Activated CD4-positive, CD25-positive, alpha-beta regulatory T cell treated with anti-CD3 and anti-CD28 coated beads, Interleukin-2, amount 50 U/mL, for 24 hours (primary cell): ENCODE measurements around the gene DLK1.

Experiments used
- ATAC-seq, 2 donors: fragments of 150-1000 bp; cut with Tn5 transposase; one replicate each; pipeline ENCODE4 v1.10.0; 2021; ENCODE audit warnings: mild to moderate bottlenecking in 1 of 2, moderate library complexity in 1 of 2

Gene DLK1

GRCh38 chr14:100736269-100737180 is 9.8 kb downstream of the DLK1 start:
- ATAC-seq, result no peak

- no peak for ATAC-seq
Observed at GRCh38 chr14:100737526-100737925, 10.8 kb downstream of the DLK1 start.

DNA sequence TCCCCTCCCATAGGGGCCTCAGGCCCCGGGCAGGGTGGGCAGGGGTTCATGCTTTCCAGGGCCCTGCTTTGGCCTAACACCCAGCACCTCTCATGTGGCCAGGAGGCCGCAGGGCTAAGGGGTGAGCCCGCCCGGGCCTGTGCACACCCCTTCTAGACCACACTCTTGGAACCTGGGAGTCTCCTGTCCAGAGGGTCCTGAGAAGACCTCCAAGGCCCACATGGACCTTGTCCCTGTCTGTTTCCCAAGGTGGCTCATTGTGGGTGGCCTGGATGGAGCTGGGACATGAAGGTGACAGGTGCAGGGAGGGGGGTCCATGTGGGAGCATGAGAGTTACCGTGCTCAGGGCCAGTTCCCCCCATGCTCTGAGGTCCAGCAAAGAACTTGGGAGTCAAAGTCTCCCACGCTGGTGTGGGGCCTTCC is 11.6 kb downstream of the DLK1 start:
- ATAC-seq, result no peak

GRCh38 chr14:100738704-100739131 is 12.0 kb downstream of the DLK1 start:
- ATAC-seq, result no peak

- ATAC-seq, result no peak
Observed at GRCh38 chr14:100739306-100739705, 12.6 kb downstream of the DLK1 start.

DNA sequence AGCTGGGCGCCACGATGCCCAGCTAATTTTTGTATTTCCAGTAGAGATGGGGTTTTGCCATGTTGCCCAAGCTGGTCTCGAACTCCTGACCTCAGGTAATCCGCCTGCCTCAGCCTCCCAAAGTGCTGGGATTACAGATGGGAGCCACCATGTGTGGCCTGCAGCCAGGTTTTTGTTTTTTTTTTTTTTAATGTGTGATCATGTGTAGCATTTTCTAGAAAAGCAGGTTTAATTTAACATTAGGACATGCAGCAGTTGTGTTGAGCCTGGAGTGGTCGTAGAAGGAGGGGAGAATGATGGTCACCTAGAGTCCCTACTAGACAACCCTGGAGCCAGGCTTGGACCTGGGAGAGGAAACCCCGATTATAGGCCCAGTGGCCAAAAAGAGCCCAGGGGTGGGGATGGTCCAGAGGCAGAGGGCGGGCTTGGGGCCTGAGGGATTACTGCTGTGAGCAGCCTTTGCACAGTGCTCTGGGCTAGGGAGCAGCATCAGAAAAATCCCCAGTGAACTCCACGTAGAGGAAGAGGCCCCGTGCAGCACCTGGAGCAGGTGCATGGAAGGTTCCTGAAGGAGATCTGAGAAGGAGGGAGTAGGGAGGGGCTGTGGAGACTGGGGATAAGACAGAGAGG is 13.6 kb downstream of the DLK1 start:
- no peak for ATAC-seq

GRCh38 chr14:100740929-100741328 is 14.2 kb downstream of the DLK1 start:
- ATAC-seq, result no peak

- no peak for ATAC-seq
Observed at GRCh38 chr14:100741966-100742365, 15.3 kb downstream of the DLK1 start.

- no peak for ATAC-seq
Observed at GRCh38 chr14:100746326-100746725, 19.6 kb downstream of the DLK1 start.

DNA sequence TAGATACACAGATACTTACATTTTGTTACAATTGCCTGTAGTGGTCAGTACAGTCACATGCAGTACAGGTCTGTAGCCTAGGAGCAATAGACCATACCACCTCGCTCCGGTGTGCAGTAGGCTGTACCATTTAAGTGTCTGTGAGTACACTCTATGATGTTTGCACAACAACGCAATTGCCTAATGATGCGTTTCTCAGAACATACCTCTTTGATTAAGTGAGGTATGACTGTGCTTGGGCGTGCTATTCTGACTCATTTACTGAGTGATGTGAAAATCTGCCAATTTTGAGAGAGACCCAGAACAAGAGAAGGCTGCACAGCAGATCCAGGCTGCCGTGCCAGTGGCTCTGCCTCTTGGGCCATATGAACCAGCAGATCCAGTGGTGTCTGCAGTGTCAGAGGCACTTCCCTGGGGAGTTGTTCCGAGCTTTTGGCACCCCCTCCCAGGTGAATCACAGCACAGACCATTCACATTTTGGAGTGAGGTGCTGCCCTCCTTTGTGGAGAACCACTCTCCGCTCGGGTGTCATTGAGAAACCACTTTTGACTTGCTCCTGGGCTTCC is 20.4 kb downstream of the DLK1 start:
- peak in 1 of 2 donors; percentile 27 for ATAC-seq

- ATAC-seq, result no peak
Observed at GRCh38 chr14:100747736-100748135, 21.0 kb downstream of the DLK1 start.

- ATAC-seq, result no peak
Observed at GRCh38 chr14:100748403-100748802, 21.7 kb downstream of the DLK1 start.

GRCh38 chr14:100748944-100749343 is 22.3 kb downstream of the DLK1 start:
- no peak for ATAC-seq

DNA sequence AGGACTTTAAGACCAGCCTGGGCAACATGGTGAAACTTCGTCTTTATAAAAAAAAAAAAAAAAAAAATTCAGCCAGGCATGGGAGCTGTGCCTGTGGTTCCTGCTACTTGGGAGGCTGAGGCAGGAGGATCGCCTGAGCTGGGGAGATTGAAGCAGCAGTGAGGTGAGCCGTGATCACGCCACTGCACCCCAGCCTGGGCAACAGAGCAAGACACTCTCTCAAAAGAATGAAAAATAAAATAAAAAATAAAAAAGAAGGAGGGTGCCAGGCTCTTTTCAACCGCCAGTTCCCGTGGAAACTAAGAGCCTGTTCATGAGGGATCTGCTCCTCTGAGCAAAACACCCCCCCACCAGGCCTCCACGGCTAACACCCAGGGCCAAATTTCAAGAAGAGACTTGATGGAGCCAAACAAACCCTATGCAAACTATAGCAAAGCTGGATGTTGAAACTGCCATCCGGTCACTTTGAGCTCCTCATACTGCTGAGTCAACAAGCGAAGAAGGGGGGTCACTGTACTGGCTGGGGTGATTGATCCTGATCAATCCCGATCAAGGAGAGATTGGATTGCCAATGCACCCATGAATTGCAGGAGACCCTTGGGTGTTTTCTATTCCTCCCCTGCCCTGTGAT is 23.4 kb downstream of the DLK1 start:
- no peak for ATAC-seq

DNA sequence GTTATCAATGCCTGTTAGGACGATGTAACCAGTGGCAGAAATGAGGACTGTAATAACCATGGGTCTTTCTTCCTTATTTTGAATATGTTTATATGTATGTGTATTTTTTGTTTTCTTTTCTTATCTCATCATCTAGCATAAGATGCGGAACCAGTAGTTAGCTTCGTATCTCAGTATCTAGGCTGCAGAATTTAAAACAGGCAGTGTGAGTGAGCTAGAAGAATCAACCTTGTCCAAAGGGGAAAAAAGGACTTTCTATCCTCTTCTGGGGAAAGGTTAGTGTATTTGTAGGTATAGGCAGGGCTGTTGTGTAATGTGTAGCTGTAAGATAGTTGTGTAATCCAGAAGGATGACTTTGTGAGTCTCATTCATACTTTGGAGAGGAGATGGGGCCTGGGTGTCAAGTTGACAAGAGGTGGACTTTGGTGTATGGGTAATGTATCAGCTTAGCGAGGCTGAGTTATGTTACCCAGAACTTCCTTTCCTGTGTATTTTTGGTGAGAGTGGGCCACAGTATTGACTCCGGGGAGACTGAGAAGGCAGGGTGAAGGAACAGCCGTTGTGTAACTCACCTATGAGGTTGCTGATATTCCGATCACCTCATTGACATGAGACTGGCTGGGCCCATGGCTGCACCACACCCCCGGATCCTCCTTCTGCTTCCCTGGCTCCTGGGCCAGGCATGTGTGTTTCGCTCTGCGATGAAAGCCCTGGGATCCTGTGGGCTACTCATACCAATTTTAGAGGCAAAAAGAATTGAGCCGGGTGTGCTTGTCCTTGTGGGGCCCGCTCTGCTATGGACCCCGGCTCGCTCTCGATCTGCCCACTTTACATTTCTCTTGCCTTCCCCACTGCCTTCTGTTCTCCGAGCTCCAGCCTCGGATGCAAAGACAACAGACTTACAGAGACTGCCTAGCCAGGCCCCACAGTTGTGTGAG is 24.3 kb downstream of the DLK1 start:
- no peak for ATAC-seq

- ATAC-seq, result no peak
Observed at GRCh38 chr14:100754020-100754419, 27.3 kb downstream of the DLK1 start.

- peak; percentile 32 to 55 for ATAC-seq
Observed at GRCh38 chr14:100755649-100756048, 29.0 kb downstream of the DLK1 start.

GRCh38 chr14:100761481-100761880 is 34.8 kb downstream of the DLK1 start:
- ATAC-seq, result no peak

DNA sequence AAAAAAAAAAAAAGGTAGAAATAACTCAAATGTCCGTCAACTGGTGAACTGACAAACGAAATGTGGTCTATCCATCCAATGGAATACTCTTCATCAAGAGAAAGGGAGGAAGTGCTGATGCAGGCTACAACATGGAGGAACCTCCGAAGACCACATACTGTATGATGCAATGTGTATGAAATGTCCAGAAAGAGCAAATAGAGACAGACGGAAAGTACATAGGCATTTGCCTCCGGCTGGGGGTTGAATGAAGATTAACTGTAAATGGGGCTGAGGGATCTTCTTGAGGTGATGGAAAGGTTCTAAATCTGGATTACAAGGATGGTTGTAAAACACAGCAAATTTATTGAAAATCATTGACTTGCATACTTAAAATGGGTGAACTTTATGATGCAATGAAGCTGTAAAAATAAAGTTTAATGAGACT is 35.4 kb downstream of the DLK1 start:
- ATAC-seq, result no peak

DNA sequence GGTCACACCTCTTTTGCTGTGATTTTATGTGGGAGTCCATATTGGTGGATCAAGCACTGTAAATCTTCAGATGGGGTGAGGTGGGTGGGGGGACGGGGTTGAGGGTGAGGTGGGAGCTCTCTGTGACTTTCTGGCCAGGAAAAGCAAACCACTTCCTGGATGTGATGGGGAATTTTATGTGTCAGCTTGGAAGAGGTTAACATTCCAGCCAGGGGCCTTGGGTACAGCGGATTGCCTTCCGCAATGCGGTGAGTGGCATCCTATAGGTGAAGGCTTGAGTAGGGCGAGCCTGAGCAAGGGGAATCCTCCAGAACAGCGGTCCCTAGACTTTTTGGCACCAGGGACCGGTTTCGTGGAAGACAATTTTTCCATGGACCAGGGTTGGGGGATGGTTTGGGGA is 36.2 kb downstream of the DLK1 start:
- no peak for ATAC-seq

DNA sequence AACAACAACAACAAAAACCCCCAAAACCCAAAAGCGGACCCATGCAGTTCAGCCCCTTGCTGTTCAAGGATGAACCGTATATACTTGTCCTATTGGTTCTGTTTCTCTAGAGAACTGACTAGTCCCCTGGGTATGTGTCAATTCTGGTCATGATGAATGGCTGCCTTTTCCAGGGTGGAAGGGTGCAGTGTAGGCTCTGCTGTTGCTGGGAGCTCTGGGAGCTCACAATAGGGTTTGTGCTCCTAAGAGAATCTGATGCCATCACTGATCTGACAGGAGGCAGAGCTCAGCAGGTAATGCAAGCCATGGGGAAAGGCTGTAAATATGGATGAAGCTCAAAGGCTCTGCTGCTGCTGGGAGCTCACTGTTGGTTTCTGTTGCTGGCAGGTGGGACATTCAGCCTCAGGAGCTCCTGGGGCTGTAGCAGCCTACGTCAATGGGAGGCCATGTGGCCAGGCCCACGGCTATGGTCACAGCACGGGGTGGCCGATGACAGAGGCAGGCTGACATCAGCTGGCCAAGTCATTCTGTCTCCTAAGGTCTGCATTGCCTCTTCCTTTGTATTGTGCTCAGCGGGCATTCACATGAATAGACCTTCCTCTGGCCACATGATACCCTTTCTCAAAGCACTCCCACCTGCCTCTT is 37.9 kb downstream of the DLK1 start:
- ATAC-seq, result no peak

DNA sequence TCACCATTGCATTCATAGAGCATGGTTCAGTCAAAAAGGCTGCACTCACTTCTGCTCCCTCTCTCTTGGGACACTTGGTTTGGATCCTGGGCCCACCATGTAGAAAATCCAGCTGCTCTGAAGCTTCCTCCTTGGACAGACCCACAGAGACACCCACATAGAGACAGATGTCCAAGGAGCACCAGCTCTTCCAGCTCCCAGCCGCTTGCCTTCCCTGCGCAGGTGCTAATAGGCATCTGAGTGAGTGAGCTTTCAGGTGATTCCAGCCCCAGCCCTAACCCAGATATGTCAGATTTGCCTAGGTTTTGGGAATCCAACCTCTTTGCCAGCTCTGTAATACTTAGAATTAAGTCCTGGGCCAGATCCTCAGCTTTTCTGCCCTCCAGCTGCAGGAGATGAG is 38.6 kb downstream of the DLK1 start:
- no peak for ATAC-seq
